Ascending aorta (tissue), 2 donors: Measurements from ENCODE around the gene BARHL2. TPM values are rescaled to one million over a fixed set of nuclear protein-coding genes. Genes with fewer than 3 reads are reported as not detected.
A peak's percentile ranks its signal among the peaks of the same experiment; 100 is the strongest.

ENCODE experiments used
- DNase-seq, 2 donors: peaks; one replicate each; pipeline ENCODE4 v3.0.0-alpha.2; 2019; ENCODE audit warnings: low spot score in 2 of 2
- H3K27ac ChIP-seq, 2 donors: fragments of 200-600 bp; sonication (generic); one replicate each; pipeline ENCODE4 v1.5.1; 2016 to 2017; ENCODE audit warnings: mild to moderate bottlenecking in 1 of 2
- H3K27me3 ChIP-seq: fragments of 200-600 bp; sonication (generic); one replicate; pipeline ENCODE4 v1.5.1; 2017
- H3K36me3 ChIP-seq, 2 donors: fragments of 200-600 bp; sonication (generic); one replicate each; pipeline ENCODE4 v1.5.1; 2016
- H3K4me1 ChIP-seq, 2 donors: fragments of 200-600 bp; sonication (generic); one replicate each; pipeline ENCODE4 v1.5.1; 2016 to 2017; ENCODE audit warnings: mild to moderate bottlenecking in 1 of 2
- H3K4me3 ChIP-seq, 2 donors: fragments of 200-600 bp; sonication (generic); one replicate each; pipeline ENCODE4 v1.5.1; 2016 to 2017; ENCODE audit warnings: mild to moderate bottlenecking in 1 of 2
- H3K9me3 ChIP-seq, 2 donors: fragments of 200-600 bp; sonication (generic); one replicate each; pipeline ENCODE4 v1.5.1; 2016
- intact Hi-C: fragments of 100-400 bp; cut with DNase I; formaldehyde crosslinking; loops from one replicate; pipeline ENCODE4 v1.15.1; 2023
- total RNA-seq: library from RNA; depleted of rRNA; stranded (reverse); fragments of >200 nt; gene quantifications from one replicate; pipeline ENCODE4 v1.1.0, GENCODE V29; 2016
- TF ChIP-seq, protein P1 (sequence below), 3 experiments: fragments of 200-600 bp in 2 of 3; fragments of 450-650 bp in 1 of 3; sonication (generic) in 2 of 3; IDR thresholded peaks; one replicate each; pipeline ENCODE4 v1.5.1; 2016 to 2019; ENCODE audit warnings: antibody characterized with exemption in 3 of 3, mild to moderate bottlenecking in 1 of 3, moderate library complexity in 1 of 3

Gene BARHL2
- not detected for total RNA-seq

GRCh38 chr1:90716552-90717355 lies at the start of gene BARHL2:
Gene BARHL2 (minus strand): TSS chr1:90717302. CDS start chr1:90717195, 107 bp downstream.
- DNase-seq, result no peak
- no peak within 1 kb of the TSS for H3K27ac ChIP-seq
- no peaks in the 10 kb centered on the region for H3K36me3 ChIP-seq
- intact Hi-C loops, result loop anchor here (5.0 kb wide), 1 partner anchor 136 kb away; no protein-coding TSS in a partner anchor
- peak within 1 kb of the TSS; percentile 49 to 59 for H3K4me3 ChIP-seq
- H3K4me1 ChIP-seq, result peaks cover 5 to 18% of the 10 kb centered on the region in 2 donors
- peaks cover 43% of the 10 kb centered on the region for H3K27me3 ChIP-seq
- peaks cover 0 to 4% of the 10 kb centered on the region in 2 donors for H3K9me3 ChIP-seq
- TF ChIP-seq, protein P1, sequence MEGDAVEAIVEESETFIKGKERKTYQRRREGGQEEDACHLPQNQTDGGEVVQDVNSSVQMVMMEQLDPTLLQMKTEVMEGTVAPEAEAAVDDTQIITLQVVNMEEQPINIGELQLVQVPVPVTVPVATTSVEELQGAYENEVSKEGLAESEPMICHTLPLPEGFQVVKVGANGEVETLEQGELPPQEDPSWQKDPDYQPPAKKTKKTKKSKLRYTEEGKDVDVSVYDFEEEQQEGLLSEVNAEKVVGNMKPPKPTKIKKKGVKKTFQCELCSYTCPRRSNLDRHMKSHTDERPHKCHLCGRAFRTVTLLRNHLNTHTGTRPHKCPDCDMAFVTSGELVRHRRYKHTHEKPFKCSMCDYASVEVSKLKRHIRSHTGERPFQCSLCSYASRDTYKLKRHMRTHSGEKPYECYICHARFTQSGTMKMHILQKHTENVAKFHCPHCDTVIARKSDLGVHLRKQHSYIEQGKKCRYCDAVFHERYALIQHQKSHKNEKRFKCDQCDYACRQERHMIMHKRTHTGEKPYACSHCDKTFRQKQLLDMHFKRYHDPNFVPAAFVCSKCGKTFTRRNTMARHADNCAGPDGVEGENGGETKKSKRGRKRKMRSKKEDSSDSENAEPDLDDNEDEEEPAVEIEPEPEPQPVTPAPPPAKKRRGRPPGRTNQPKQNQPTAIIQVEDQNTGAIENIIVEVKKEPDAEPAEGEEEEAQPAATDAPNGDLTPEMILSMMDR (IDR thresholded peaks at IDR 0.05), result no peak

- Histone ChIP-seq H3K4me1 (no peaks in the 10 kb centered on the region), H3K36me3 (no peaks in the 10 kb centered on the region), H3K27ac (no peak overlapping the region), H3K4me3 (no peak overlapping the region), H3K27me3 (no peaks in the 10 kb centered on the region), H3K9me3 (no peaks in the 10 kb centered on the region)
- TF ChIP-seq, protein P1 (IDR thresholded peaks at IDR 0.05), result no peak
- DNase-seq, result no peak
- intact Hi-C loops, result no loop called here
Observed at GRCh38 chr1:90763930-90764329, 46.8 kb upstream of the BARHL2 start.

- intact Hi-C loops, result no loop called here
- Histone ChIP-seq H3K4me3 (no peak overlapping the region), H3K9me3 (no peaks in the 10 kb centered on the region), H3K27ac (no peak overlapping the region), H3K4me1 (no peaks in the 10 kb centered on the region), H3K27me3 (no peaks in the 10 kb centered on the region), H3K36me3 (no peaks in the 10 kb centered on the region)
- TF ChIP-seq, protein P1 (IDR thresholded peaks at IDR 0.05), result no peak
- no peak for DNase-seq
Observed at GRCh38 chr1:90763506-90763905, 46.4 kb upstream of the BARHL2 start.

- intact Hi-C loops, result no loop called here
- H3K4me1 ChIP-seq, result no peaks in the 10 kb centered on the region
- H3K36me3 ChIP-seq, result no peaks in the 10 kb centered on the region
- no peak overlapping the region for H3K27ac ChIP-seq
- H3K27me3 ChIP-seq, result no peaks in the 10 kb centered on the region
- TF ChIP-seq, protein P1 (IDR thresholded peaks at IDR 0.05), result no peak
- H3K9me3 ChIP-seq, result no peaks in the 10 kb centered on the region
- H3K4me3 ChIP-seq, result no peak overlapping the region
- no peak for DNase-seq
Observed at GRCh38 chr1:90761781-90762589, 44.9 kb upstream of the BARHL2 start.

DNA sequence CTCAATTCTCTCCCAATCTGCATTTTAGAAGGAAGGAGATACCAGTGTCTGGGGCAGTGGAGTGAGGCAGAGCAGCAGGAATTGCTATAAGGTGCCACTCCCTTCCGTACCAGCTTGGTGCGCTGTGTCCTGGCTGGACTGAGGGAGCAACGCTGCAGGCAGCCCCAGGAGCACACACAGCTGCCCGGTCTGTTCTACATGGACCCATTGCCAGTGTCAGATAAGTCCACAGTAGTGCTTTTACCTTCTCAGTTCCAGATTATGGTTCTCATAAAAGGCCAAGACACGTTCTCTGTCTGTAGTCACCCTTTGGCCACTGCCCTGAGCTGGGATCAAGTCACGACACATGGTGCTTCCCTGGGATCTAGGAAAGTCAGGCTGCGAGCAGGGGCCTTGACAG lies 44.1 kb upstream of the BARHL2 start:
- no peaks in the 10 kb centered on the region for H3K27me3 ChIP-seq
- H3K27ac ChIP-seq, result no peak overlapping the region

More for the DNA sequence above, 44.1 kb upstream of the BARHL2 start:
- TF ChIP-seq, protein P1 (IDR thresholded peaks at IDR 0.05), result no peak
- Histone ChIP-seq H3K36me3 (no peaks in the 10 kb centered on the region), H3K9me3 (no peaks in the 10 kb centered on the region), H3K4me3 (no peak overlapping the region), H3K4me1 (no peaks in the 10 kb centered on the region)
- intact Hi-C loops, result no loop called here
- no peak for DNase-seq
